ENCODE data around the gene ZNF653. TPM values are rescaled to one million over a fixed set of nuclear protein-coding genes. Genes with fewer than 3 reads are reported as not detected.
"Not testable (repeated sequence)": the region's sequence is repeated elsewhere in the genome, so short reads cannot be mapped to it uniquely, and the experiment has no call there.

The ZNF653 gene
- total and polyA plus RNA-seq, 2 of the 8 experiments (the other 6 are each of a cell fraction or from before 2014, with no cell fraction given) = 7.0 to 7.9 TPM

GRCh38 chr19:11460207-11460606, 45.4 kb downstream of the ZNF653 start (continued):
- TF ChIP-seq BRCA1 (IDR thresholded peaks at IDR 0.05; ENCODE audit: low read depth, low read length) = no peak
- TF ChIP-seq RBBP5 (IDR thresholded peaks at IDR 0.05; ENCODE audit: borderline replicate concordance, low read depth, low read length) = no peak
- TF ChIP-seq EGR1 (IDR thresholded peaks at IDR 0.05; ENCODE audit: borderline replicate concordance, low read depth, low read length) = no peak
- no peak for TF ChIP-seq JUND (IDR thresholded peaks at IDR 0.05; ENCODE audit: low read length)
- TF ChIP-seq CREB1 (IDR thresholded peaks at IDR 0.05) = no peak
- TF ChIP-seq CBX5 (IDR thresholded peaks at IDR 0.05; ENCODE audit: low read depth, low read length) = no peak
- peak; percentile 99 for TF ChIP-seq KDM1A (IDR thresholded peaks at IDR 0.05; ENCODE audit: borderline replicate concordance, low read length)
- TF ChIP-seq HDAC2 (IDR thresholded peaks at IDR 0.05; ENCODE audit: borderline replicate concordance in 1 of 2, low read depth in 2 of 2, low read length in 2 of 2) = peak in 1 of 2 experiments; percentile 84; a peak in 2 of 4 replicates
- no peak for TF ChIP-seq CEBPB (IDR thresholded peaks at IDR 0.05; ENCODE audit: low read depth, low read length)

- not testable (repeated sequence) for H3K4me3 ChIP-seq (ENCODE audit: extremely low read depth in 1 of 4, insufficient read depth in 2 of 4, low read depth in 3 of 4, low read length in 4 of 4); H3K18ac ChIP-seq (ENCODE audit: extremely low read depth, low read length); FAIRE-seq; H3K36me3 ChIP-seq (ENCODE audit: control insufficient read depth in 2 of 4, insufficient read depth in 4 of 4, low read length in 3 of 4); H3K56ac ChIP-seq (replicated peaks; ENCODE audit: insufficient read length, low read depth, low read length); H3K23me2 ChIP-seq (ENCODE audit: low read depth, low read length); H3K79me2 ChIP-seq (ENCODE audit: control insufficient read depth in 1 of 2, insufficient read depth in 2 of 2, low read length in 2 of 2); DNase-seq (ENCODE audit: low read depth in 1 of 2, low spot score in 2 of 2); H2BK5ac ChIP-seq (ENCODE audit: low read depth, low read length); H3K9ac ChIP-seq (replicated peaks in 1 of 4; ENCODE audit: extremely low read depth in 1 of 4, low read depth in 3 of 4, low read length in 3 of 4); H3K27me3 ChIP-seq (replicated peaks in 1 of 4; ENCODE audit: control insufficient read depth in 3 of 4, extremely low read depth in 1 of 4, insufficient read depth in 3 of 4, low read length in 3 of 4); H4K91ac ChIP-seq (replicated peaks; ENCODE audit: insufficient read length, low read length); H2AFZ ChIP-seq (ENCODE audit: low read length); H3K14ac ChIP-seq (ENCODE audit: insufficient read length); H4K8ac ChIP-seq (ENCODE audit: extremely low read depth, insufficient read depth, low read length); H3K27ac ChIP-seq (ENCODE audit: low read depth, low read length); H3K4me1 ChIP-seq (replicated peaks in 1 of 4; ENCODE audit: control insufficient read depth in 3 of 4, insufficient read depth in 4 of 4, low read length in 3 of 4); H2BK120ac ChIP-seq (replicated peaks; ENCODE audit: low read depth, low read length); H4K20me1 ChIP-seq (replicated peaks in 1 of 2; ENCODE audit: control insufficient read depth in 1 of 2, insufficient read depth in 2 of 2, low read length in 2 of 2); H2BK15ac ChIP-seq (ENCODE audit: low read length); H2BK20ac ChIP-seq (ENCODE audit: low read length); H3K4ac ChIP-seq (replicated peaks; ENCODE audit: insufficient read length, low read depth, low read length); H3K9me3 ChIP-seq (ENCODE audit: insufficient read depth in 2 of 2, low read depth in 1 of 2, low read length in 1 of 2); H4K5ac ChIP-seq (ENCODE audit: insufficient read length, low read depth, low read length); H3K79me1 ChIP-seq (ENCODE audit: low read depth, low read length); H3K4me2 ChIP-seq (ENCODE audit: insufficient read depth in 1 of 2, low read depth in 2 of 2, low read length in 2 of 2); H3K23ac ChIP-seq (ENCODE audit: insufficient read length); H2BK12ac ChIP-seq (ENCODE audit: low read depth, low read length)
- 94% methylated on average over 10 of the region's 11 CpGs; no CpG with 5 or more reads in 1 of the 2 experiments for WGBS, 2 experiments (ENCODE audit: extremely low coverage in 1 of 2, insufficient coverage in 1 of 2, insufficient read length in 1 of 2, insufficient replicate concordance in 2 of 2, low coverage in 1 of 2, low lambda C conversion rate in 2 of 2, missing lambda C conversion rate in 1 of 2)
- CTCF ChIA-PET (ENCODE audit: partially characterized antibody) = interaction anchor here (0.7 to 3.4 kb wide), 11 partner anchors 11 to 78 kb away, joined by 3 to 17 read pairs (median 3); partner anchors contain the start of genes EPOR and ODAD3
- POLR2A ChIA-PET (ENCODE audit: partially characterized antibody) = interaction anchor here (1.6 to 3.4 kb wide), 2 partner anchors 22 to 65 kb away, joined by 3 to 20 read pairs; partner anchors contain the start of gene ELAVL3
- H2AK5ac ChIP-seq (ENCODE audit: low read depth, low read length) = 0 out of 2 replicates have a peak overlapping the region, but pooled peaks have one; percentile 53
Observed at GRCh38 chr19:11458912-11459311, 46.7 kb downstream of the ZNF653 start.
